Thoracic aorta (tissue), 2 donors: ENCODE data around the gene SATB2. TPM values are rescaled to one million over a fixed set of nuclear protein-coding genes. Genes with fewer than 3 reads are reported as not detected.

Experiments
- ATAC-seq: fragments of 150-250 bp; one replicate; pipeline ENCODE4 v1.8.0; 2017; ENCODE audit warnings: low read depth; ENCODE audit not compliant: insufficient number of reproducible peaks, low FRiP score
- DNase-seq: peaks from one replicate; pipeline ENCODE4 v3.0.0-alpha.2; 2020; ENCODE audit warnings: low spot score
- H3K27ac ChIP-seq, 2 donors: fragments of 200-600 bp; sonication (generic); 1 replicate in 1 of 2; 2 replicates in 1 of 2; pipeline ENCODE4 v1.5.1; 2016; ENCODE audit warnings: mild to moderate bottlenecking in 2 of 2, moderate library complexity in 2 of 2
- H3K27me3 ChIP-seq: fragments of 200-600 bp; sonication (generic); replicated peaks from 2 replicates; pipeline ENCODE4 v1.6.0; 2016; ENCODE audit warnings: mild to moderate bottlenecking; ENCODE audit not compliant: insufficient read depth
- H3K36me3 ChIP-seq: fragments of 200-600 bp; sonication (generic); one replicate; pipeline ENCODE4 v1.5.1; 2016
- H3K4me1 ChIP-seq, 2 donors: fragments of 200-600 bp; sonication (generic); 1 replicate in 1 of 2; 2 replicates in 1 of 2; pipeline versions ENCODE4 v1.5.1 to v1.6.0; 2016; ENCODE audit warnings: low read depth in 2 of 2, mild to moderate bottlenecking in 1 of 2; ENCODE audit not compliant: control insufficient read depth in 1 of 2
- H3K4me3 ChIP-seq: fragments of 200-600 bp; sonication (generic); 2 replicates; pipeline ENCODE4 v1.5.1; 2016; ENCODE audit warnings: mild to moderate bottlenecking
- H3K9me3 ChIP-seq: fragments of 200-600 bp; sonication (generic); 2 replicates; pipeline ENCODE4 v1.5.1; 2016
- CTCF ChIP-seq: fragments of 200-600 bp; sonication (generic); IDR thresholded peaks from one replicate; pipeline ENCODE4 v1.5.1; 2019; ENCODE audit warnings: antibody characterized with exemption
- total RNA-seq, 2 donors: library from RNA; depleted of rRNA; stranded (reverse); fragments of >200 nt; gene quantifications; one replicate each; pipeline versions ENCODE4 v1.1.0 to v1.2.3, GENCODE V29; 2016

The SATB2 gene
- total RNA-seq, 2 donors from 2014 or later: 4.5 to 5.5 TPM

- Histone ChIP-seq H3K4me1 (no peaks in the 10 kb centered on the region), H3K27me3 (no peaks in the 10 kb centered on the region), H3K9me3 (no peaks in the 10 kb centered on the region), H3K4me3 (no peak overlapping the region), H3K27ac (no peak overlapping the region), H3K36me3 (no peaks in the 10 kb centered on the region)
- no peak for DNase-seq
- ATAC-seq: no peak
- no peak for TF ChIP-seq CTCF
Measured at GRCh38 chr2:199344012-199344411, 113.7 kb downstream of the SATB2 start.

- Histone ChIP-seq H3K27ac (no peak overlapping the region), H3K4me3 (no peak overlapping the region), H3K4me1 (no peaks in the 10 kb centered on the region), H3K9me3 (no peaks in the 10 kb centered on the region), H3K36me3 (no peaks in the 10 kb centered on the region), H3K27me3 (no peaks in the 10 kb centered on the region)
- DNase-seq (no peak), ATAC-seq (no peak)
- no peak for TF ChIP-seq CTCF
Measured at GRCh38 chr2:199342334-199342733, 115.4 kb downstream of the SATB2 start.

- ATAC-seq (no peak), DNase-seq (no peak)
- no peak overlapping the region for H3K4me3 ChIP-seq
- H3K27me3 ChIP-seq: no peaks in the 10 kb centered on the region
- H3K9me3 ChIP-seq: no peaks in the 10 kb centered on the region
- no peaks in the 10 kb centered on the region for H3K36me3 ChIP-seq
- H3K27ac ChIP-seq: no peak overlapping the region
- no peak for TF ChIP-seq CTCF
- no peaks in the 10 kb centered on the region for H3K4me1 ChIP-seq
Measured at GRCh38 chr2:199341123-199341522, 116.6 kb downstream of the SATB2 start.

GRCh38 chr2:199339891-199340605 lies 117.7 kb downstream of the SATB2 start:
- no peak for TF ChIP-seq CTCF
- no peak for DNase-seq

GRCh38 chr2:199336546-199336945 lies 121.2 kb downstream of the SATB2 start:
- Histone ChIP-seq H3K4me3 (no peak overlapping the region), H3K36me3 (no peaks in the 10 kb centered on the region), H3K27ac (no peak overlapping the region), H3K4me1 (no peaks in the 10 kb centered on the region), H3K27me3 (no peaks in the 10 kb centered on the region), H3K9me3 (no peaks in the 10 kb centered on the region)
- TF ChIP-seq CTCF: no peak
- ATAC-seq (no peak), DNase-seq (no peak)

More at GRCh38 chr2:199339891-199340605, 117.7 kb downstream of the SATB2 start:
- H3K27ac ChIP-seq: no peak overlapping the region
- H3K4me3 ChIP-seq: no peak overlapping the region
- H3K4me1 ChIP-seq: no peaks in the 10 kb centered on the region
- no peaks in the 10 kb centered on the region for H3K27me3 ChIP-seq
- ATAC-seq: no peak
- no peaks in the 10 kb centered on the region for H3K9me3 ChIP-seq
- no peaks in the 10 kb centered on the region for H3K36me3 ChIP-seq
